H1 (cell line): ENCODE measurements around the gene SHANK2. TPM values are rescaled to one million over a fixed set of nuclear protein-coding genes. Genes with fewer than 3 reads are reported as not detected.

ENCODE experiments used
- CTCF ChIA-PET: fragments of 300-600 bp; sonication (Branson Sonifier 250); formaldehyde crosslinking; loops from one replicate; lab custom pipeline; 2021; ENCODE audit not compliant: partially characterized antibody; lab: Charles Lee
- POLR2A ChIA-PET: fragments of 300-600 bp; sonication (Branson Sonifier 250); formaldehyde crosslinking; loops from one replicate; lab custom pipeline; 2021; ENCODE audit warnings: inconsistent platforms; ENCODE audit not compliant: partially characterized antibody; lab: Charles Lee
- DNase-seq, 2 experiments: peaks; one replicate each; pipeline versions ENCODE4 v3.0.0 to v3.0.0-alpha.2; 2010 to 2022; ENCODE audit warnings: low spot score in 2 of 2, low read depth in 1 of 2, mixed read lengths in 1 of 2
- FAIRE-seq: peaks from 2 replicates; lab custom pipeline; 2011; peaks lifted over from hg19 to GRCh38; lab: Jason Lieb, UNC
- H2AFZ ChIP-seq: 2 replicates; pipeline ENCODE4 v1.8.1; 2012; ENCODE audit warnings: low read length, inconsistent platforms
- H2AK5ac ChIP-seq: 2 replicates; pipeline ENCODE4 v1.6.1; 2013; ENCODE audit warnings: low read depth, low read length
- H2BK120ac ChIP-seq: replicated peaks from 2 replicates; pipeline ENCODE3; 2013; ENCODE audit warnings: low read depth, low read length, inconsistent platforms
- H2BK12ac ChIP-seq: 2 replicates; pipeline ENCODE4 v1.6.1; 2013; ENCODE audit warnings: low read depth, low read length
- H2BK15ac ChIP-seq: 2 replicates; pipeline ENCODE4 v1.6.1; 2013; ENCODE audit warnings: low read length
- H2BK20ac ChIP-seq: 2 replicates; pipeline ENCODE4 v1.6.1; 2013; ENCODE audit warnings: low read length
- H2BK5ac ChIP-seq: 2 replicates; pipeline ENCODE4 v1.6.1; 2013; ENCODE audit warnings: low read depth, low read length
- H3K14ac ChIP-seq: 2 replicates; pipeline ENCODE4 v1.6.1; 2013; ENCODE audit warnings: inconsistent platforms; ENCODE audit not compliant: insufficient read length
- H3K18ac ChIP-seq: 2 replicates; pipeline ENCODE4 v1.6.1; 2013; ENCODE audit warnings: low read length; ENCODE audit errors: extremely low read depth
- H3K23ac ChIP-seq: 2 replicates; pipeline ENCODE4 v1.6.1; 2013; ENCODE audit warnings: inconsistent platforms; ENCODE audit not compliant: insufficient read length
- H3K23me2 ChIP-seq: 2 replicates; pipeline ENCODE4 v1.6.1; 2013; ENCODE audit warnings: low read depth, low read length
- H3K27ac ChIP-seq: 2 replicates; pipeline ENCODE4 v1.6.1; 2011; ENCODE audit warnings: low read depth, low read length, inconsistent platforms
- H3K27me3 ChIP-seq, 4 experiments: replicated peaks in 1 of 4; 1 replicate in 1 of 4; 2 replicates in 3 of 4; pipeline versions ENCODE4 v1.6.1 to v1.8.1; 2011 to 2013; ENCODE audit warnings: low read length in 3 of 4, mild to moderate bottlenecking in 3 of 4, inconsistent platforms in 2 of 4, mixed read lengths in 2 of 4, moderate library complexity in 1 of 4; ENCODE audit not compliant: control insufficient read depth in 3 of 4, insufficient read depth in 3 of 4; ENCODE audit errors: extremely low read depth in 1 of 4
- H3K36me3 ChIP-seq, 4 experiments: 2 replicates each; pipeline versions ENCODE4 v1.6.1 to v1.8.1; 2011 to 2013; ENCODE audit warnings: mild to moderate bottlenecking in 4 of 4, low read length in 3 of 4, moderate library complexity in 2 of 4, control low read depth in 1 of 4, inconsistent platforms in 1 of 4; ENCODE audit not compliant: insufficient read depth in 4 of 4, control insufficient read depth in 2 of 4
- H3K4ac ChIP-seq: replicated peaks from 2 replicates; pipeline ENCODE3; 2013; ENCODE audit warnings: low read length, low read depth, mixed read lengths, inconsistent platforms; ENCODE audit not compliant: insufficient read length
- H3K4me1 ChIP-seq, 4 experiments: replicated peaks in 1 of 4; 1 replicate in 1 of 4; 2 replicates in 3 of 4; pipeline versions ENCODE4 v1.6.1 to v1.8.1; 2011 to 2013; ENCODE audit warnings: low read length in 3 of 4, inconsistent platforms in 2 of 4, mixed read lengths in 1 of 4; ENCODE audit not compliant: insufficient read depth in 4 of 4, control insufficient read depth in 3 of 4
- H3K4me2 ChIP-seq, 2 experiments: 2 replicates each; pipeline versions ENCODE4 v1.6.1 to v1.8.1; 2011 to 2013; ENCODE audit warnings: low read depth in 2 of 2, low read length in 2 of 2, control low read depth in 1 of 2, inconsistent platforms in 1 of 2, mild to moderate bottlenecking in 1 of 2; ENCODE audit not compliant: insufficient read depth in 1 of 2
- H3K4me3 ChIP-seq, 4 experiments: fragments of 200-600, 300-600 bp in 1 of 4; sonication (generic), shearing (Covaris generic), sonication (Bioruptor Twin) in 1 of 4; 2 replicates each; pipeline versions ENCODE4 v1.5.1 to v1.8.1; 2011 to 2016; ENCODE audit warnings: low read length in 4 of 4, low read depth in 3 of 4, control low read depth in 2 of 4, inconsistent platforms in 2 of 4, mild to moderate bottlenecking in 2 of 4, mixed read lengths in 1 of 4, moderate library complexity in 1 of 4; ENCODE audit not compliant: insufficient read depth in 2 of 4; ENCODE audit errors: extremely low read depth in 1 of 4
- H3K56ac ChIP-seq: replicated peaks from 2 replicates; pipeline ENCODE3; 2013; ENCODE audit warnings: low read depth, mild to moderate bottlenecking, mixed read lengths, low read length, inconsistent platforms; ENCODE audit not compliant: insufficient read length
- H3K79me1 ChIP-seq: 2 replicates; pipeline ENCODE4 v1.6.1; 2013; ENCODE audit warnings: low read depth, low read length, control low read depth
- H3K79me2 ChIP-seq, 2 experiments: 2 replicates each; pipeline versions ENCODE4 v1.6.1 to v1.8.1; 2012 to 2013; ENCODE audit warnings: low read length in 2 of 2, mild to moderate bottlenecking in 2 of 2, inconsistent platforms in 1 of 2; ENCODE audit not compliant: insufficient read depth in 2 of 2, control insufficient read depth in 1 of 2
- H3K9ac ChIP-seq, 4 experiments: replicated peaks in 1 of 4; 1 replicate in 1 of 4; 2 replicates in 3 of 4; pipeline versions ENCODE4 v1.6.1 to v1.8.1; 2011 to 2013; ENCODE audit warnings: low read depth in 3 of 4, low read length in 3 of 4, control low read depth in 2 of 4, mild to moderate bottlenecking in 2 of 4, moderate library complexity in 2 of 4, inconsistent platforms in 1 of 4; ENCODE audit errors: extremely low read depth in 1 of 4
- H3K9me3 ChIP-seq, 2 experiments: 2 replicates each; pipeline versions ENCODE4 v1.6.1 to v1.8.1; 2012 to 2013; ENCODE audit warnings: mild to moderate bottlenecking in 2 of 2, moderate library complexity in 2 of 2, control low read depth in 1 of 2, inconsistent platforms in 1 of 2, low read depth in 1 of 2, low read length in 1 of 2, mixed read lengths in 1 of 2; ENCODE audit not compliant: insufficient read depth in 2 of 2
- H4K20me1 ChIP-seq, 2 experiments: replicated peaks in 1 of 2; 2 replicates each; pipeline versions ENCODE3 to v1.8.1; 2011 to 2013; ENCODE audit warnings: inconsistent platforms in 2 of 2, low read length in 2 of 2, mild to moderate bottlenecking in 1 of 2; ENCODE audit not compliant: insufficient read depth in 2 of 2, control insufficient read depth in 1 of 2
- H4K5ac ChIP-seq: 2 replicates; pipeline ENCODE4 v1.6.1; 2013; ENCODE audit warnings: low read length, low read depth, mixed read lengths, inconsistent platforms; ENCODE audit not compliant: insufficient read length
- H4K8ac ChIP-seq: 2 replicates; pipeline ENCODE4 v1.8.0; 2013; ENCODE audit warnings: mild to moderate bottlenecking, moderate library complexity, low read length, inconsistent platforms; ENCODE audit not compliant: insufficient read depth; ENCODE audit errors: extremely low read depth
- H4K91ac ChIP-seq: replicated peaks from 2 replicates; pipeline ENCODE3; 2013; ENCODE audit warnings: low read length, mixed read lengths, inconsistent platforms; ENCODE audit not compliant: insufficient read length
- CBX5 ChIP-seq: fragments of 300-800, 300-1000 bp; sonication (generic); IDR thresholded peaks from 2 replicates; pipeline ENCODE4 v1.7.1; 2016; ENCODE audit warnings: antibody characterized with exemption, low read length, low read depth
- CHD2 ChIP-seq: IDR thresholded peaks from 2 replicates; pipeline ENCODE4 v1.6.1; 2012; ENCODE audit warnings: low read length, improper control_type of control experiment
- JUN ChIP-seq: IDR thresholded peaks from 2 replicates; pipeline ENCODE4 v1.6.1; 2011; ENCODE audit warnings: low read depth, mild to moderate bottlenecking, improper control_type of control experiment, low read length
- KDM5A ChIP-seq: fragments of 200-600 bp; IDR thresholded peaks from 2 replicates; pipeline ENCODE4 v1.7.1; 2012; ENCODE audit warnings: mild to moderate bottlenecking, low read length, inconsistent platforms, mixed read lengths
- RAD21 ChIP-seq, 2 experiments: IDR thresholded peaks in 1 of 2; conservative IDR thresholded peaks in 1 of 2; 2 replicates each; pipeline ENCODE4 v1.6.1; 2011; ENCODE audit warnings: low read depth in 2 of 2, low read length in 2 of 2, improper control_type of control experiment in 1 of 2, inconsistent platforms in 1 of 2, mild to moderate bottlenecking in 1 of 2, moderate library complexity in 1 of 2
- RBBP5 ChIP-seq: IDR thresholded peaks from 2 replicates; pipeline ENCODE4 v1.7.1; 2012; ENCODE audit warnings: low read depth, mild to moderate bottlenecking, inconsistent platforms, low read length, moderate library complexity, borderline replicate concordance
- RNF2 ChIP-seq: fragments of 200-900, 300-1000 bp; sonication (generic); IDR thresholded peaks from 2 replicates; pipeline ENCODE4 v1.7.1; 2016; ENCODE audit warnings: borderline replicate concordance, low read depth, mild to moderate bottlenecking, antibody characterized with exemption, low read length; ENCODE audit not compliant: poor library complexity, severe bottlenecking; ENCODE audit errors: missing control alignments
- SIX5 ChIP-seq: IDR thresholded peaks from 2 replicates; pipeline ENCODE4 v1.6.1; 2011; ENCODE audit warnings: mild to moderate bottlenecking, low read depth, low read length
- SUZ12 ChIP-seq: fragments of 200-600 bp; sonication (generic); IDR thresholded peaks from 2 replicates; pipeline ENCODE4 v1.6.1; 2012; ENCODE audit warnings: mild to moderate bottlenecking, inconsistent platforms, low read length, moderate library complexity, mixed read lengths
- TAF1 ChIP-seq: IDR thresholded peaks from 2 replicates; pipeline ENCODE4 v1.6.1; 2011; ENCODE audit warnings: mild to moderate bottlenecking, low read depth, low read length
- WGBS, 2 experiments: shearing (Covaris generic) in 1 of 2; methylation state at CpG; one replicate each; pipeline versions ENCODE4 v1.1.6 to v1.1.7; 2013 to 2015; ENCODE audit warnings: low lambda C conversion rate in 2 of 2, mixed read lengths in 2 of 2, inconsistent platforms in 1 of 2, low coverage in 1 of 2, missing lambda C conversion rate in 1 of 2; ENCODE audit not compliant: insufficient replicate concordance in 2 of 2, insufficient coverage in 1 of 2, insufficient read length in 1 of 2; ENCODE audit errors: extremely low coverage in 1 of 2, missing lambda C conversion rate in 1 of 2; 5-methylcytosine and 5-hydroxymethylcytosine counted together
- polyA plus RNA-seq, 7 experiments: library from polyadenylated mRNA; depleted of rRNA in 3 of 7; stranded (reverse) in 5 of 7; unstranded in 2 of 7; fragments of >200 nt in 5 of 7; fragments of 200-250 nt in 2 of 7; gene quantifications; 1 replicate in 5 of 7; 2 replicates in 1 of 7; 4 replicates in 1 of 7; pipeline versions ENCODE4 v1.2.1 to v1.2.3, GENCODE V29; 2011 to 2013; ENCODE audit warnings: missing spikeins in 2 of 7, mixed read lengths in 2 of 7
- total RNA-seq: library from RNA; stranded (reverse); fragmentation: NEBNext Ultra II Directional; extraction: Animal tissue kit (Norgen Biotek cat#: 25700); gene quantifications from 2 replicates; pipeline ENCODE4 v1.2.1, GENCODE V29; 2021

SHANK2 gene
- total and polyA plus RNA-seq, 2 of the 8 experiments (the other 6 are each of a cell fraction or from before 2014, with no cell fraction given), result 10.1 to 54.2 TPM

- H3K56ac ChIP-seq, result no peak overlapping the region
- no peak overlapping the region for H3K14ac ChIP-seq
- FAIRE-seq (no peak), DNase-seq (peak in 1 of 2 experiments; percentile 77)
- H3K9ac ChIP-seq, result peak overlapping the region in 1 of 4 experiments; percentile 1; a peak in 1 of 7 replicates
- 4% methylated on average over 31 of the region's 40 CpGs; no CpG with 5 or more reads in 1 of the 2 experiments for WGBS, 2 experiments
- no peak overlapping the region for H2BK12ac ChIP-seq
- peaks cover 22 to 49% (median 39%) of the 10 kb centered on the region in 4 experiments for H3K4me1 ChIP-seq
- no peaks in the 10 kb centered on the region for H3K36me3 ChIP-seq
- no peak overlapping the region; the same call in 1 of the 2 replicates for H2BK20ac ChIP-seq
- no peaks in the 10 kb centered on the region for H3K9me3 ChIP-seq
- peak overlapping the region; percentile 53 to 86 for H3K4me2 ChIP-seq
- H4K5ac ChIP-seq, result no peak overlapping the region
- CTCF ChIA-PET, result interaction anchor here (0.6 to 3.4 kb wide), 10 partner anchors 12 to 438 kb away, joined by 3 to 20 read pairs (median 4); no protein-coding TSS in a partner anchor
- peaks cover 2% of the 10 kb centered on the region; the same call in 1 of the 2 replicates for H3K79me1 ChIP-seq
- H3K18ac ChIP-seq, result peak overlapping the region; percentile 51; the same call in 1 of the 2 replicates
- no peak overlapping the region for H3K27ac ChIP-seq
- H3K23me2 ChIP-seq, result peaks cover 16% of the 10 kb centered on the region; the same call in 1 of the 2 replicates
- H4K91ac ChIP-seq, result peak overlapping the region; percentile 29
- H2AK5ac ChIP-seq, result no peak overlapping the region
- H2BK5ac ChIP-seq, result no peak overlapping the region; the same call in 1 of the 2 replicates
- no peak overlapping the region; the same call in 1 of the 2 replicates for H4K8ac ChIP-seq
- POLR2A ChIA-PET, result interaction anchor here (0.6 to 3.5 kb wide), 13 partner anchors 9 to 132 kb away, joined by 3 to 23 read pairs (median 3); no protein-coding TSS in a partner anchor
- no peak overlapping the region for H2BK120ac ChIP-seq
- H3K79me2 ChIP-seq, result peaks cover 16 to 34% of the 10 kb centered on the region in 2 experiments
- 0 out of 2 replicates have a peak overlapping the region, but pooled peaks have one; percentile 31 for H2BK15ac ChIP-seq
- H3K27me3 ChIP-seq, result no peaks in the 10 kb centered on the region; a peak in 1 of 7 replicates
- no peak overlapping the region for H2AFZ ChIP-seq
- H4K20me1 ChIP-seq, result peaks cover 0 to 5% of the 10 kb centered on the region in 2 experiments
- no peak overlapping the region for H3K4ac ChIP-seq
- H3K23ac ChIP-seq, result no peak overlapping the region
- peak overlapping the region; percentile 67 to 95 (median 75) for H3K4me3 ChIP-seq
- TF ChIP-seq CHD2, result no peak
- TF ChIP-seq TAF1, result 0 out of 2 replicates have a peak, but pooled peaks have one; percentile 15
- no peak for TF ChIP-seq RNF2
- no peak for TF ChIP-seq RBBP5
- TF ChIP-seq JUN, result no peak
- no peak for TF ChIP-seq CBX5
- TF ChIP-seq KDM5A, result no peak
- no peak for TF ChIP-seq SUZ12
- no peak for TF ChIP-seq RAD21 (IDR thresholded peaks at IDR 0.05 in 1 of 2, conservative IDR thresholded peaks at IDR 0.05 in 1 of 2; ENCODE audit: low read depth in 2 of 2, low read length in 2 of 2)
- no peak for TF ChIP-seq SIX5
Measured at GRCh38 chr11:71252770-71253730, 673 bp upstream of the SHANK2 start.
